ENCODE results near the gene OR5K4.
"Not testable (repeated sequence)": the region's sequence is repeated elsewhere in the genome, so short reads cannot be mapped to it uniquely, and the experiment has no call there.

The OR5K4 gene

DNA sequence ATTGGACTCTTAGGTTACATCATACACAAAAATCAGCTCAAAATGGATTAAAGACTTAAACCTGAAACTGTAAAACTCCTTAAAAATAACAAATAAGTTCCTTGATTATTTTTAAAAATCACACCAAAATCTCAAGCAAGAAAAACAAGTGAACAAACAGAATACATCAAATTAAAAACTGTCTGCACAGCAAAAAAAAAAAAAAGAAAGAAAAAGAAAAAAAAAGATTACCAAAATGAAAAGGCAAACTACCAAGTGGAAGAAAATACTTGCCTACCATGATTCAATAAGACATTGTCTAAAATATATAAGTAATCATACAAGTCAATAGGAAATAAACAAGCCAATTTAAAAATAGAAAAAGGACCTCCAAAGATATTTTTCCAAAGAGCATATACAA lies 17.5 kb downstream of the OR5K4 start:
- no peak for DNase-seq (ENCODE audit: low read depth in 2 of 2)

DNA sequence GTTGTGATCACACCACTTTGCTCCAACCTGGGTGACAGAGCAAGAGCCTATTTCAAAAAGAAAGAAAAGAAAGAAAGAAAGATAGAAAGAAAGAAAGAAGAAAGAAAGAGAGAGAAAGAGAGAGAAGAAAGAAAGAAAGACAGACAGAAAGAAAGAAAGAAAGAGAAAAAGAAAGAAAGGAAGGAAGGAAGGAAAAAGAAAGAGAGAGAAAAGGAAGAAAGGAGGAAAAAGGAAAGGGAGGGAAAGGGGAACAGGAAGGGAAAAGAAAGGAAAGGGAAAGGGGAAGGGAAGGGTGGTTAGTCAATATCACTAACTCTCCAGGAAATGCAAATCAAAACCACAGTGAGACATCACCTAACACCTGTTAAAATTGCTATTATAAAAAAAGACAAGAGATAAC lies 18.2 kb downstream of the OR5K4 start:
- DNase-seq (ENCODE audit: low read depth in 2 of 2) = no peak

DNA sequence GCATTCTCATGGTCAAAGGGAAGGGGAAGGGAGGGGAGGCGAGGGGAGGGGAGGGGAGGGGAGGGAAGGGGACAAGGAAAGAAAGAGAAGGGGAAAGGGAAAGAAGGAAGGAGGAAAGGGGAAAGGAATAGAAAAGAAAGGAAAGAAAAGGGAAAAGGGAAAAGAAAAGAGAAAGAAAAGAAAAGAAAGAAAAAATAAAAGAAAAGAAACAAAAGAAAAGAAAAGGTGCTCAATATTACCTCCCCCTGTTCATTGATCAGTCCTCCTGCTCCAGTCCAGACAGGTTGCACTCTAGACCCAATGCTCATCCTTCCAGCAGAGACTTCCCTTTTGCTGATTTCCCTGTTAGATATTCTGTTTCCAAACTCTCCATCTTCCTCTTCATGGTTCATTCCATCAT lies 18.8 kb downstream of the OR5K4 start:
- no peak for DNase-seq (ENCODE audit: low read depth in 2 of 2)

DNA sequence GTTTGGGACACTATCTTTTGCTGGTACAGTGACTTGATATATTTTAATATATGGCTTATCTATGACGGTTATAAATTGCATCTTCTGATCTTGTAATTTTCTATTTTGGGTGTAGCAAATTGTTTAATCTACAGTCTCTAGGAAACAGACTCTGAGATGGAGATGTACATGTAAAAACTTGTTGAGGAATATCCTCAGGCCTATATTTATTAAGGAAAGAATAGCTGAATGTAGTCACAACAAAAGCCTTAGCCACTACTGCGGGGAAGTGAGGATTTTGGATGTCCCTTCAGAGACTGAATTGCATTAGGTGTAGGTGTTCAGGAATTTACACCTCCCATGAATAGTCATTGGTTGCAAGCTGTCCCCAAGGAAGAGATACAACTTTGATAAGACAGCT lies 23.0 kb downstream of the OR5K4 start:
- DNase-seq (ENCODE audit: low read depth in 2 of 2) = no peak

DNA sequence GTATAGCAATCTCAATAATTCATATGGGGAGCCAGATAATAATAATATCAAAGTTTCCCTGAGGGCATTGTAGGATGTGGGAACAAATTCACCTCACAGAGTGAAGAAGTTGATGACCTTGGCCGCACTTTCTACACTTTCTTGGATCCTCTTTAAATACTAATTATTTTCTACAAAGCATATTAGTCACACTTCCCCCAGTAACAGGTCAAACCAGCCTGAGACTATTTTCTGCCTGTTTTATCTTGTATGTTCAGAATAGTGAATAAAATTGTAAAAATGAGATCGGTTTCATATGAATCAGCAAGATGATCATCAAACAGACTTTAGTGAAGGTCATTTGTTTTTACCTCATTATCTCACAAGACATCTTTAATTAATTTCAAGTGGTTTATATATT lies 34.5 kb downstream of the OR5K4 start:
- DNase-seq (ENCODE audit: low read depth in 2 of 2) = no peak

DNA sequence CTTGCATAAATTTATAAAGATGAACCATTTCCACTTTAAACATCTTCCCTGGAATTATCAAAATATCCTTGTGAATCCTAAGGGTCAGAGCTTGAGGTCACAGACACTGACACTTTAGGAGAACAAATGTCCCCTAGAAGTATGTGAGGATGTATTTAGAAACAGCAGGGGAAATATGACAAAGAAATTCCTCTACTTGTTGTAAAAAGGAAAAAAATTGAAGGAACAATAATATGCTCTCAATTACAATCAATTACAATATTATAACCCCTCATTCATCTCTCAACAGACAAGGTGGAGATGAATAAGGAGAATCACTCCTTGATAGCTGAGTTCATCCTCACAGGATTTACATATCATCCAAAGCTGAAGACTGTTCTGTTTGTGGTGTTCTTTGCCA lies 36.7 kb downstream of the OR5K4 start, which contains the start of gene OR5K3:
Gene OR5K3, plus strand, starts transcription at position 301 of the 400 bp plus-strand sequence. Its CDS starts 0 bp downstream, at position 301.
- DNase-seq (ENCODE audit: low read depth in 2 of 2) = no peak

DNA sequence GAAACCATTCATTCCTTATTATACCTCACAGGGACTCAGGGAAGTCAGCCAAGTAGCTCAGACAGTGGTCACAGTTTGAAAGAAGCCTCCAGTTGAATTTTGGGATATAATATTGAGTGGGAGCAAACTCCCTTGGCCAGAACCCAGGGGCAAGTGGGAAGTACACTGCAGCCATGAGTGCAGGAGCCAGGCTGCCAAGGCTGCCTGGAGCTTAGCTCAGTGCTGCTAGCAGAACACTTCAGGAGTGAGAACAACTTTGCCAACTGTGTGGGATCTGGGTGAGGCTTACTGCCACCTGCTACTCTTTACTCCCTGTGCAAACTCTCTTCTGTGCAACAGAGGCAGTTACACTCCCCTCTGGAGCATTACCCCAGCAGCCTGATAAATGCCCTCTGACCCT lies 41.4 kb downstream of the OR5K4 start:
- DNase-seq (ENCODE audit: low read depth in 2 of 2) = no peak

DNA sequence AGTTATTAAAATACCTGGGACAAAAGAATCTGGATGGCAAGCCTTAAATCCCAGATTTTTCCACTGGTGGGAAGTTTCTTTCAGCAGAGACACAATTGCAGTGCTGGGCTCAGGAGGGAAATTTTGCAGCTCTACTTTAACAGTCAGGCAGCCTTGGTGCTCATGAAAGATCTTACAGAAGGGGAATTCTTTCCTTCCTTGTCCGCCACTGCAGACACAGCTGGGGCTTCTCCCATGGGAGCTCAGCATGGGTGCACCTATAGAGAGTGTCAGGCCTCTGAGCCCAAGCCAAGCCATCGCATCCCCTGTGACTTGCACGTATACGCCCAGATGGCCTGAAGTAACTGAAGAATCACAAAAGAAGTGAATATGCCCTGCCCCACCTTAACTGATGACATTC lies 42.8 kb downstream of the OR5K4 start:
- DNase-seq (ENCODE audit: low read depth in 2 of 2) = not testable (repeated sequence)

DNA sequence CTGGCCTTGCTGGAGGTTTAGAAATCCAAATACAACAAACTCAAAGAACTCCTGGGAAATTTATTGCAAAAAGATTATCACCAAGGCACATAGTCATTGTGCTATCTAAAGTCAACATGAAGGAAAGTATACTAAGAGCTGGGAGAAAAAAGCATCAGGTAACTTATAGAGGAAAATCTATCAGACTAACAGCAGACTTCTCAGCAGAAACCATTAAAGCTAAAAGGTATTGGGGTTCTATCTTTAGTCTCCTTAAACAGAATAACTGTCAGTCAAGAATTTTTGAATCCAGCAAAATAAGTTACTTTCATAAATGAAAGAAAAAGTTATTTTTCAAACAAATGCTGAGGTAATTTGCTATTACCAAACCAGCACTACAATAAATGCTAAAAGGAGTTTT lies 44.9 kb downstream of the OR5K4 start:
- no peak for DNase-seq (ENCODE audit: low read depth in 2 of 2)

DNA sequence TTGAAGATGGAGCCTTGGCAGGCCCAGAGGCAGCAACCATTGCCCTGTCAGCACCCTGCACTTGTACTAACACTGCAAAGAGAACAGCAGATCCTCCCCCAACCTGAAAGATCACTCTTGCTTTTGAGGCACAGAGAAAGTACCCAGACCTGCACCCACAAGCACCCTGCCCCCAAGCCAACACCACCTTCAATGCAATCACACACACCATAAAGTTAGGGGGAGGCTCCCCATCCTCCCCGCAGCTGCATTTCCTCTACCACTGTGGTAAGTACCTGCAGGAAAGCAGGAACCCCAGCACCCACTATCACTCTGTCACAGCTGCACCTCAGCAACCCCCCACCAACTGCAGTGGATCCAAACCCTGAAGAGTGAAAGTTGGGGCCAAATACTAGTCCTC lies 48.9 kb downstream of the OR5K4 start:
- no peak for DNase-seq (ENCODE audit: low read depth in 2 of 2)

DNA sequence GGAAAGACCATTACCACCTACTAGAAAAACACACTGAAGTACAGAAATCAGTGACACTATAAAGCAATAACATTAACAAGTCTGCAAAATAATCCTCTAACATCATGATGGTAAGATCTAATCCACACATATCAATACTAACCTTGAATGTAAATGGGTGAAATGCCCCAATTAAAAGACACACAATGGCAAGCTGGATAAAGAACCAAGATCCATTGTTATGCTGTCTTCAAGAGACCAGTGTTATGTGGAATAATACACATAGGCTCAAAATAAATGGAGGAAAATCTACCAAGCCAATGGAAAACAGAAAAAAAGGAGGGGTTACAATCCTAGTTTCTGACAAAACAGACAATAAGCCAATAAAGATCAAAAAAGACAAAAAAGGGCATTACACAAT lies 50.4 kb downstream of the OR5K4 start:
- no peak for DNase-seq (ENCODE audit: low read depth in 2 of 2)

Measured in stimulated activated CD8-positive, alpha-beta memory T cell treated with anti-CD3 and anti-CD28 coated beads, Interleukin-7, amount 100 ng/mL, for 1 hour (primary cell).